ENCODE results near the gene RBMS1. TPM values are rescaled to one million over a fixed set of nuclear protein-coding genes. Genes with fewer than 3 reads are reported as not detected.

The RBMS1 gene, protein sequence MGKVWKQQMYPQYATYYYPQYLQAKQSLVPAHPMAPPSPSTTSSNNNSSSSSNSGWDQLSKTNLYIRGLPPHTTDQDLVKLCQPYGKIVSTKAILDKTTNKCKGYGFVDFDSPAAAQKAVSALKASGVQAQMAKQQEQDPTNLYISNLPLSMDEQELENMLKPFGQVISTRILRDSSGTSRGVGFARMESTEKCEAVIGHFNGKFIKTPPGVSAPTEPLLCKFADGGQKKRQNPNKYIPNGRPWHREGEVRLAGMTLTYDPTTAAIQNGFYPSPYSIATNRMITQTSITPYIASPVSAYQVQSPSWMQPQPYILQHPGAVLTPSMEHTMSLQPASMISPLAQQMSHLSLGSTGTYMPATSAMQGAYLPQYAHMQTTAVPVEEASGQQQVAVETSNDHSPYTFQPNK
- 10 to 100 TPM; 26.3 to 52.5 (median 37.5) TPM for total RNA-seq

DNA sequence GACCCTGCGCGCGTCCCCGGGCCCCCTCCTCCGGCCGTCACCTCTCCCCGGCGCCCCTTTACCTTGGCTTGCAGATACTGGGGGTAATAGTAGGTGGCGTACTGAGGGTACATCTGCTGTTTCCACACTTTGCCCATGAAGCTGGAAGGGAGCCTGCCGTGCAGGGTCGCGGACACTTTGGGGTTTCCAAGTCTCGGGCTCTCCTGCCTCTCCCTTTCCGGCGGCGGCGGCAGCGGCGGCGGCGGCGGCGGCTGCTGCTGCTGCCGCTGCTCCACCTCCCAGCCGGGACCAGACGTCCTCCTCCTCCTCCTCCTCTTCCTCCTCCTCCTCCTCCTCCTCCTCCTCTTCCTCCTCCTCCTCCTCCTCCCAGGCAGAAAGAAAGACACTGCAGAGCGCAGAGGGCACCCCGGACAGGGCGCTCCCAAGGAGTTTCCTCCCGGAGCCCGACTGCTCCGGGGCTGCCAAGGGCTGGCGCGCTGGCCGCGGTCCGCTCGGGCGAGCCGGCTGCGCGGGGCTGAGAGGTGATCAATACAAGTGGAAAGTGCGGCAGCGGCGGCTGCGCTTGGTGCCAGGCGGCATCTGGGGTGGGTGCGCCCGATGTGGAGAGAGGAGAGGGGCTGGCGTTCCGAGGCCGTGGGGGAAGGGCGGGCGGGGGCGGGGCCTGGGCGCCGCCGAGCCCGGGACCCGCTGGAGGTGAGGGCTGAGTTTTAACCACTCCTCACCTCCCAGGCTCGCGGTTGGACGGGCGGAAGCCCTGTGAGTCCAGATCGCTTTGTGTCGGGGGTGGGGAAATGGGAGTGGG lies at the start of gene RBMS1:
RBMS1 (minus strand) TSS at position 581 of the 802 bp plus-strand sequence; CDS start at position 137, 444 bp downstream.
- no peaks in the 10 kb centered on the region for H3K27me3 ChIP-seq
- no peak for DNase-seq
- TF ChIP-seq, protein P1, sequence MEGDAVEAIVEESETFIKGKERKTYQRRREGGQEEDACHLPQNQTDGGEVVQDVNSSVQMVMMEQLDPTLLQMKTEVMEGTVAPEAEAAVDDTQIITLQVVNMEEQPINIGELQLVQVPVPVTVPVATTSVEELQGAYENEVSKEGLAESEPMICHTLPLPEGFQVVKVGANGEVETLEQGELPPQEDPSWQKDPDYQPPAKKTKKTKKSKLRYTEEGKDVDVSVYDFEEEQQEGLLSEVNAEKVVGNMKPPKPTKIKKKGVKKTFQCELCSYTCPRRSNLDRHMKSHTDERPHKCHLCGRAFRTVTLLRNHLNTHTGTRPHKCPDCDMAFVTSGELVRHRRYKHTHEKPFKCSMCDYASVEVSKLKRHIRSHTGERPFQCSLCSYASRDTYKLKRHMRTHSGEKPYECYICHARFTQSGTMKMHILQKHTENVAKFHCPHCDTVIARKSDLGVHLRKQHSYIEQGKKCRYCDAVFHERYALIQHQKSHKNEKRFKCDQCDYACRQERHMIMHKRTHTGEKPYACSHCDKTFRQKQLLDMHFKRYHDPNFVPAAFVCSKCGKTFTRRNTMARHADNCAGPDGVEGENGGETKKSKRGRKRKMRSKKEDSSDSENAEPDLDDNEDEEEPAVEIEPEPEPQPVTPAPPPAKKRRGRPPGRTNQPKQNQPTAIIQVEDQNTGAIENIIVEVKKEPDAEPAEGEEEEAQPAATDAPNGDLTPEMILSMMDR (IDR thresholded peaks at IDR 0.05): no peak
- TF ChIP-seq POLR2A (IDR thresholded peaks at IDR 0.05): peak in 2 of 4 donors; percentile 31 to 54
- peaks cover 0 to 43% (median 4%) of the 10 kb centered on the region in 3 donors for H3K4me1 ChIP-seq
- WGBS, 2 donors: 0 to 1% methylated on average over 19 to 31 of the region's 66 CpGs
- intact Hi-C loops (cut with DNase I): no loop called here
- no peaks in the 10 kb centered on the region for H3K36me3 ChIP-seq
- no peaks in the 10 kb centered on the region for H3K9me3 ChIP-seq
- H3K27ac ChIP-seq: peak within 1 kb of the TSS; percentile 95 to 99 (median 98)
- peak within 1 kb of the TSS; percentile 76 to 97 (median 94) for H3K4me3 ChIP-seq

GRCh38 chr2:160541745-160542144 lies 48.1 kb upstream of the RBMS1 start:
- H3K4me1 ChIP-seq: no peaks in the 10 kb centered on the region
- no peaks in the 10 kb centered on the region for H3K27me3 ChIP-seq
- intact Hi-C loops (cut with DNase I): no loop called here
- H3K36me3 ChIP-seq: no peaks in the 10 kb centered on the region
- WGBS, 2 donors: 81 to 87% methylated on average over 3 of the region's 3 CpGs
- no peaks in the 10 kb centered on the region for H3K9me3 ChIP-seq
- no peak overlapping the region for H3K27ac ChIP-seq
- TF ChIP-seq, protein P1 (IDR thresholded peaks at IDR 0.05): no peak
- no peak for TF ChIP-seq POLR2A (IDR thresholded peaks at IDR 0.05)
- no peak overlapping the region for H3K4me3 ChIP-seq
- DNase-seq: no peak

DNA sequence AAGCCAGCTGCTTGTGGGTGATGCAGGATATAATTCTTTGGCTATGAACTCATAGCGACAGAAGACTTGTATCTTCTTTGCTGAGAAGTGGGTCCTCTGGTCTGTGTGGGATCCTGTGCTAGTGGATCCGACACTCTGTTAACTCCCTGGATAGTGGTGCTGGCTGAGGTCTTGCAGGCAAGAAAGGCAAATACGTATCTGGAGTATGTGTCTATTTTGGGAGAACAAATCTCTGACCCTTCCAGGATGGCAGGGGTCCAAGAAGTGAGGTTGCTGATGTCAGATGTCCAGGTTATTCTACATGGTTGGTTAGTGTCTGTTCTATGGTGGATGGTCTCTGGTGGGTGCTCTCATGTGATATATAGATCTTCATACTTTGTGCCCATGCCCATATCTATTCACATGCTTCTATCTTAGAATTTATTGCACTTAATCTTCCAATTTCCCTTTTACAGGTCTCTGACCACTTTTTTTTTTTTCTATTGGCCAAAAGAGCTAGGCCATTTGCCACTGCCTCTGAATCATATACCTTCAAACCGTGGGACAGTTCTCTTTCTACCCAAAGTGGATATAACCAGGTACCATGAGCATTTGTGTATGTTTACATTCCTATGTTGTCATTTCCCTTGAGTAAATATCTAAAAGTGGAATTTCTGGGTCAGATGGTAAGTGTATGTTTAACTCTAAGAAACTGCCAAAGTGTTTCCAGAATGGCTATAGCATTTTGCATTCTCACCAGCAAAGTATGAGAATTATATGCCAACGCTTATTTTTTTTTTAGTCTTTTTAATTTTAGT lies 45.1 kb upstream of the RBMS1 start:
- Histone ChIP-seq H3K27me3 (no peaks in the 10 kb centered on the region), H3K4me3 (no peak overlapping the region), H3K4me1 (no peaks in the 10 kb centered on the region), H3K9me3 (no peaks in the 10 kb centered on the region), H3K27ac (no peak overlapping the region), H3K36me3 (no peaks in the 10 kb centered on the region)
- WGBS, 2 donors: 72 to 87% methylated on average over 5 of the region's 5 CpGs
- intact Hi-C loops (cut with DNase I): no loop called here
- TF ChIP-seq, protein P1 (IDR thresholded peaks at IDR 0.05): no peak
- no peak for TF ChIP-seq POLR2A (IDR thresholded peaks at IDR 0.05)
- DNase-seq: no peak

GRCh38 chr2:160538115-160538514 lies 44.5 kb upstream of the RBMS1 start:
- DNase-seq: no peak
- Histone ChIP-seq H3K27ac (no peak overlapping the region), H3K4me3 (no peak overlapping the region), H3K4me1 (no peaks in the 10 kb centered on the region), H3K36me3 (no peaks in the 10 kb centered on the region), H3K27me3 (no peaks in the 10 kb centered on the region), H3K9me3 (no peaks in the 10 kb centered on the region)
- 89 to 90% methylated on average over 4 of the region's 4 CpGs for WGBS, 2 donors
- intact Hi-C loops (cut with DNase I): no loop called here
- TF ChIP-seq POLR2A (IDR thresholded peaks at IDR 0.05): no peak
- TF ChIP-seq, protein P1 (IDR thresholded peaks at IDR 0.05): no peak

Data from esophagus squamous epithelium (tissue), 5 donors.